ENCODE results near the gene CD4. TPM values are rescaled to one million over a fixed set of nuclear protein-coding genes. Genes with fewer than 3 reads are reported as not detected.

The CD4 gene
- total and polyA plus RNA-seq, 2 donors (not counting 3 experiments of a cell fraction or from before 2014, with no cell fraction given): not detected

DNA sequence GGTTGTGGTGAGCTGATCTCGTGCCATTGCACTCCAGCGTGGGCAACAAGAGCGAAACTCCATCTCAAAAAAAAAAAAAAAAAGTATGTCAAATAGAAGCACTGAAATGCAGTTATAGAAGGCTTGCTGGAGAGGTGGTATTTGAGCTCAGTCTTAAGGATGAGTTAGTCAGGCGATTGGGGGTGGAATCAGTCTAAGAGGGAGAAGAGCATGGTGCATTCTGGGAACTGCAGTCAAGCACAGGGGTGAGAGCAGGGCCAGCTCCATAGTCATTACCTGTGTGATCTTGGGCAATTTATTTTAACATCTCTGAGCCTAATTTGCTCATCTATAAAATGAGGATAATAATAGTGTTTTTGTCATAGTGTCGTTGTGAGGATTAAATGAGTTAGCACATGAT lies 45.5 kb downstream of the CD4 start:
- FAIRE-seq: no peak
- dilution Hi-C loops (cut with MboI; ENCODE audit: extremely low pct_ligation_motif_present, low sequenced_read_pairs): no loop called here
- no peak for DNase-seq (ENCODE audit: low read depth, low spot score)
- Histone ChIP-seq H2AFZ (ENCODE audit: low read depth, low read length) (no peak overlapping the region), H3K36me3 (ENCODE audit: control insufficient read depth in 2 of 2, extremely low read depth in 1 of 2, insufficient read depth in 2 of 2, low read length in 2 of 2) (peaks cover 3 to 51% of the 10 kb centered on the region in 2 experiments), H3K4me3 (replicated peaks in 1 of 3; ENCODE audit: insufficient read depth in 1 of 3, low read depth in 1 of 3, low read length in 3 of 3) (no peak overlapping the region), H3K79me2 (ENCODE audit: control insufficient read depth, insufficient read depth, low read length) (peaks cover 8% of the 10 kb centered on the region), H4K20me1 (replicated peaks; ENCODE audit: control insufficient read depth, extremely low read depth, insufficient read depth, low read length) (no peaks in the 10 kb centered on the region), H3K9me1 (replicated peaks; ENCODE audit: control insufficient read depth, extremely low read depth, insufficient read depth, low read length) (no peaks in the 10 kb centered on the region), H3K9me3 (replicated peaks; ENCODE audit: control insufficient read depth, insufficient read depth, low read length) (no peaks in the 10 kb centered on the region), H3K27ac (ENCODE audit: insufficient read depth, low read depth, low read length) (no peak overlapping the region), H3K9ac (replicated peaks; ENCODE audit: extremely low read depth, insufficient read depth, low read length) (no peak overlapping the region), H3K27me3 (ENCODE audit: control insufficient read depth in 2 of 2, insufficient read depth in 2 of 2, low read length in 2 of 2) (no peaks in the 10 kb centered on the region), H3K4me1 (ENCODE audit: control insufficient read depth, extremely low read depth, insufficient read depth, low read length) (peaks cover 6% of the 10 kb centered on the region), H3K4me2 (ENCODE audit: insufficient read depth, low read length) (no peak overlapping the region)
- ChIA-PET CTCF (interaction anchor here (0.5 to 2.9 kb wide), 8 partner anchors 10 to 220 kb away, joined by 3 to 17 read pairs (median 4); partner anchors contain the start of genes CDCA3, MLF2, PTMS and USP5), POLR2A (interaction anchor here (1.0 kb wide), 1 partner anchor 32 kb away, joined by 3 read pairs; the partner anchor contains the start of gene TPI1)
- no peak for TF ChIP-seq POLR2AphosphoS5 (IDR thresholded peaks at IDR 0.05; ENCODE audit: insufficient read depth, low read depth, low read length)
- no peak for TF ChIP-seq JUN (IDR thresholded peaks at IDR 0.05; ENCODE audit: borderline replicate concordance, insufficient read depth, insufficient read length, low read depth)
- TF ChIP-seq FOS (IDR thresholded peaks at IDR 0.05; ENCODE audit: borderline replicate concordance, insufficient read depth, low read length): no peak
- no peak for TF ChIP-seq POLR2A (IDR thresholded peaks at IDR 0.05; ENCODE audit: low read depth, low read length)
- no peak for TF ChIP-seq GATA2 (IDR thresholded peaks at IDR 0.05; ENCODE audit: insufficient read depth, insufficient read length, low read depth, low read length)
- TF ChIP-seq MYC (IDR thresholded peaks at IDR 0.05; ENCODE audit: low read depth, low read length): no peak
- TF ChIP-seq, protein P1, sequence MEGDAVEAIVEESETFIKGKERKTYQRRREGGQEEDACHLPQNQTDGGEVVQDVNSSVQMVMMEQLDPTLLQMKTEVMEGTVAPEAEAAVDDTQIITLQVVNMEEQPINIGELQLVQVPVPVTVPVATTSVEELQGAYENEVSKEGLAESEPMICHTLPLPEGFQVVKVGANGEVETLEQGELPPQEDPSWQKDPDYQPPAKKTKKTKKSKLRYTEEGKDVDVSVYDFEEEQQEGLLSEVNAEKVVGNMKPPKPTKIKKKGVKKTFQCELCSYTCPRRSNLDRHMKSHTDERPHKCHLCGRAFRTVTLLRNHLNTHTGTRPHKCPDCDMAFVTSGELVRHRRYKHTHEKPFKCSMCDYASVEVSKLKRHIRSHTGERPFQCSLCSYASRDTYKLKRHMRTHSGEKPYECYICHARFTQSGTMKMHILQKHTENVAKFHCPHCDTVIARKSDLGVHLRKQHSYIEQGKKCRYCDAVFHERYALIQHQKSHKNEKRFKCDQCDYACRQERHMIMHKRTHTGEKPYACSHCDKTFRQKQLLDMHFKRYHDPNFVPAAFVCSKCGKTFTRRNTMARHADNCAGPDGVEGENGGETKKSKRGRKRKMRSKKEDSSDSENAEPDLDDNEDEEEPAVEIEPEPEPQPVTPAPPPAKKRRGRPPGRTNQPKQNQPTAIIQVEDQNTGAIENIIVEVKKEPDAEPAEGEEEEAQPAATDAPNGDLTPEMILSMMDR (IDR thresholded peaks at IDR 0.05; ENCODE audit: extremely low read depth in 1 of 2, insufficient read depth in 1 of 2, low read depth in 1 of 2, low read length in 2 of 2): no peak
- TF ChIP-seq, protein P2, sequence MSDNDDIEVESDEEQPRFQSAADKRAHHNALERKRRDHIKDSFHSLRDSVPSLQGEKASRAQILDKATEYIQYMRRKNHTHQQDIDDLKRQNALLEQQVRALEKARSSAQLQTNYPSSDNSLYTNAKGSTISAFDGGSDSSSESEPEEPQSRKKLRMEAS (IDR thresholded peaks at IDR 0.05; ENCODE audit: insufficient read depth, insufficient read length): no peak
- TF ChIP-seq EZH2 (IDR thresholded peaks at IDR 0.05; ENCODE audit: borderline replicate concordance, low read depth, low read length, severe bottlenecking): no peak
- intact Hi-C loops (cut with micrococcal nuclease): loop anchor here (2.0 kb wide), 1 partner anchor 16 kb away; the partner anchor contains the start of gene CDCA3
- no TSS peak for BruUV-seq (replicated peaks)
